Stomach (tissue), 9 donors: ENCODE measurements around the gene ITIH1. TPM values are rescaled to one million over a fixed set of nuclear protein-coding genes. Genes with fewer than 3 reads are reported as not detected.

Source experiments
- DNase-seq, 2 donors: peaks; one replicate each; pipeline versions ENCODE4 v3.0.0 to v3.0.0-alpha.2; 2013 to 2019
- H3K27ac ChIP-seq, 5 donors: fragments of 200-600 bp in 4 of 5; sonication (generic) in 4 of 5; one replicate each; pipeline ENCODE4 v1.5.1; 2013 to 2019; ENCODE audit warnings: mild to moderate bottlenecking in 1 of 5, moderate library complexity in 1 of 5
- H3K27me3 ChIP-seq, 3 donors: fragments of 200-600 bp; sonication (generic); one replicate each; pipeline ENCODE4 v1.5.1; 2017 to 2019; ENCODE audit warnings: mixed run types in 1 of 3
- H3K36me3 ChIP-seq, 4 donors: fragments of 200-600 bp; sonication (generic); 1 replicate in 3 of 4; 2 replicates in 1 of 4; pipeline ENCODE4 v1.5.1; 2016 to 2019
- H3K4me1 ChIP-seq, 4 donors: fragments of 200-600 bp; sonication (generic); one replicate each; pipeline ENCODE4 v1.5.1; 2016 to 2019
- H3K4me3 ChIP-seq, 4 donors: fragments of 200-600 bp; sonication (generic) in 3 of 4; one replicate each; pipeline ENCODE4 v1.5.1; 2016 to 2019; ENCODE audit warnings: mild to moderate bottlenecking in 1 of 4
- H3K9me3 ChIP-seq, 4 donors: fragments of 200-600 bp; sonication (generic); one replicate each; pipeline ENCODE4 v1.5.1; 2016 to 2019
- EP300 ChIP-seq: sonication (generic); formaldehyde crosslinking; IDR thresholded peaks from one replicate; pipeline ENCODE4 v1.6.1; 2017; ENCODE audit warnings: antibody characterized with exemption
- POLR2A ChIP-seq, 4 donors: fragments of 450-650 bp; IDR thresholded peaks; one replicate each; pipeline ENCODE4 v1.6.1; 2016; ENCODE audit warnings: antibody characterized with exemption in 4 of 4, control low read depth in 2 of 4, mild to moderate bottlenecking in 1 of 4, moderate library complexity in 1 of 4
- POLR2AphosphoS5 ChIP-seq, 3 donors: sonication (generic); formaldehyde crosslinking; IDR thresholded peaks; one replicate each; pipeline ENCODE4 v1.6.1; 2016; ENCODE audit warnings: antibody characterized with exemption in 3 of 3
- WGBS, 5 donors: extraction: QIAGEN DNeasy Blood & Tissue Kit in 3 of 5; methylation state at CpG; one replicate each; pipeline versions ENCODE4 v1.1.5 to v1.1.7; 2013 to 2018; 5-methylcytosine and 5-hydroxymethylcytosine counted together
- intact Hi-C: fragments of 100-400 bp; cut with DNase I; formaldehyde crosslinking; loops from one replicate; pipeline ENCODE4 v1.15.1; 2023; ENCODE audit warnings: low total_unique reads
- polyA plus RNA-seq, 3 donors: library from polyadenylated mRNA; stranded (reverse); fragments of 200-250 nt; gene quantifications; one replicate each; pipeline ENCODE4 v1.2.3, GENCODE V29; 2013
- total RNA-seq, 5 donors: library from RNA; depleted of rRNA; stranded (reverse); fragments of >200 nt; gene quantifications; one replicate each; pipeline versions ENCODE4 v1.1.0 to v1.2.3, GENCODE V29; 2014 to 2016
- TF ChIP-seq, protein P1 (sequence below), 7 experiments: fragments of 450-650 bp in 4 of 7; fragments of 200-600 bp in 3 of 7; sonication (generic) in 3 of 7; IDR thresholded peaks; one replicate each; pipeline ENCODE4 v1.5.1; 2016 to 2019; ENCODE audit warnings: antibody characterized with exemption in 7 of 7, control low read depth in 2 of 7, mild to moderate bottlenecking in 1 of 7
- donor health status: healthy with polysubstance abuse.
- donor health status: Bipolar disorder and iron deficiency.
- donor health status: healthy.

Gene ITIH1
- total and polyA plus RNA-seq, 8 donors, result 1.9 TPM; not detected in 7

DNA sequence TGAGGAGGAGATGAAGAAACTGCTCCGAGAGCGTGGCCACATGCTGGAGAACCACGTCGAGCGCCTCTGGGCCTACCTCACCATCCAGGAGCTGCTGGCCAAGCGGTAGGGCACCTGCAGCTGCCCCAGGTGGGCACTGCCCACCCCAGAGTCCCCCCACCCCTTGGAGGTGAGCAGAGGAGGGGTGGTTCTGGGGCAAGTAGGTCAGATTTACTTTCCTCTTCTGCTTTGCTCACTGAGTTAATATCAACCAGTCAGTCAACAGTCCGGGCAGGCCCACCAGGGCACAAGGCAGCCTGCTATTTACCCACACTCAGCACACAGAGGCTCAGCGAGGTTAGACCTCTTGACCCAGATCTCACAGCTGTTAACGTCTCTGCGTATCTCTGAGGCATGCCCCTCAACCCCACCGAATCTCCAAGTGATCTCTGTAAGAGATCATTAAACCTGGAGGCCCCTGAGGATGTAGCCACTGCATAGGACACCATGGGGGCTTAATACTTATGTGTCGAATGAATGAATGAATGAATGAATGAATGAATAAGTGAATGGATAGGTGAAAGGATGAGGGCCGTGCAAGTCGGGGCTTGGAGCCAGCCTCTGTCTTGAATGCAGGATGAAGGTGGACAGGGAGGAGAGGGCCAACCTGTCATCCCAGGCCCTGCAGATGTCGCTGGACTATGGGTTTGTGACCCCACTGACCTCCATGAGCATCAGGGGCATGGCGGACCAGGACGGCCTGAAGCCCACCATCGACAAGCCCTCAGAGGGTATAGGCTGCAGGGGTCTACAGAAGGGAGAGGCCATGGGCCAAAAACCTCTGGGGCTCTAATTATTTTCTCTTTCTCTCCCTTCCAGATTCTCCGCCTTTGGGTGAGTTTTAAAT lies 9.2 kb downstream of the ITIH1 start:
- H3K4me3 ChIP-seq, result no peak overlapping the region
- TF ChIP-seq, protein P1, sequence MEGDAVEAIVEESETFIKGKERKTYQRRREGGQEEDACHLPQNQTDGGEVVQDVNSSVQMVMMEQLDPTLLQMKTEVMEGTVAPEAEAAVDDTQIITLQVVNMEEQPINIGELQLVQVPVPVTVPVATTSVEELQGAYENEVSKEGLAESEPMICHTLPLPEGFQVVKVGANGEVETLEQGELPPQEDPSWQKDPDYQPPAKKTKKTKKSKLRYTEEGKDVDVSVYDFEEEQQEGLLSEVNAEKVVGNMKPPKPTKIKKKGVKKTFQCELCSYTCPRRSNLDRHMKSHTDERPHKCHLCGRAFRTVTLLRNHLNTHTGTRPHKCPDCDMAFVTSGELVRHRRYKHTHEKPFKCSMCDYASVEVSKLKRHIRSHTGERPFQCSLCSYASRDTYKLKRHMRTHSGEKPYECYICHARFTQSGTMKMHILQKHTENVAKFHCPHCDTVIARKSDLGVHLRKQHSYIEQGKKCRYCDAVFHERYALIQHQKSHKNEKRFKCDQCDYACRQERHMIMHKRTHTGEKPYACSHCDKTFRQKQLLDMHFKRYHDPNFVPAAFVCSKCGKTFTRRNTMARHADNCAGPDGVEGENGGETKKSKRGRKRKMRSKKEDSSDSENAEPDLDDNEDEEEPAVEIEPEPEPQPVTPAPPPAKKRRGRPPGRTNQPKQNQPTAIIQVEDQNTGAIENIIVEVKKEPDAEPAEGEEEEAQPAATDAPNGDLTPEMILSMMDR (IDR thresholded peaks at IDR 0.05), result no peak
- no peak for TF ChIP-seq EP300
- TF ChIP-seq POLR2AphosphoS5 (IDR thresholded peaks at IDR 0.05), result no peak
- no peak for TF ChIP-seq POLR2A (IDR thresholded peaks at IDR 0.05)
- intact Hi-C loops, result no loop called here
- H3K27ac ChIP-seq, result no peak overlapping the region
- H3K4me1 ChIP-seq, result no peaks in the 10 kb centered on the region
- WGBS, 5 donors, result 66 to 78% (median 73%) methylated on average over 19 of the region's 19 CpGs
- DNase-seq, result no peak
- H3K27me3 ChIP-seq, result no peaks in the 10 kb centered on the region
- H3K9me3 ChIP-seq, result no peaks in the 10 kb centered on the region
- H3K36me3 ChIP-seq, result no peaks in the 10 kb centered on the region

DNA sequence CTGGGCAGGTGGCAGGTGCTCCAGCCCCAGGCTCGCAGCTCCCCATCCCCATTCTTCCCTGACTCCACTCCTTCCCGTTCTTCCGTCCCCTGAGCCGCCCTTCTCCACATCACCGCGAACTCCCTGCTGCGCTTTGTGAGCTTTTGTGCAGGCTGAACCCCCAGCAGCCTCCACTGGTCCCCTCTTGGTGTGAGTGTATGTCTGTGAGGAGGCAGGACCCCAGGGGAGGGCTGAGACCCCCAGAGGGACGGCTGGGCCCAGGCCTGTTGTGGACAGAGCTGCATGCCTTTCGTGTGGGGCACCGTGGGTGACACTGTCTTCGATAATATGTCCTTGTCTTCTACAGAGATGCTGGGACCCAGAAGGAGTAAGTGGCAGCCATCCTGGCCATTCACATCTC lies 9.8 kb downstream of the ITIH1 start:
- intact Hi-C loops, result no loop called here
- no peak for TF ChIP-seq POLR2A (IDR thresholded peaks at IDR 0.05)
- TF ChIP-seq EP300, result no peak
- TF ChIP-seq, protein P1 (IDR thresholded peaks at IDR 0.05), result no peak
- no peak for TF ChIP-seq POLR2AphosphoS5 (IDR thresholded peaks at IDR 0.05)
- Histone ChIP-seq H3K4me3 (no peak overlapping the region), H3K27ac (no peak overlapping the region), H3K27me3 (no peaks in the 10 kb centered on the region), H3K36me3 (no peaks in the 10 kb centered on the region), H3K4me1 (no peaks in the 10 kb centered on the region), H3K9me3 (no peaks in the 10 kb centered on the region)
- 80 to 87% (median 84%) methylated on average over 11 of the region's 11 CpGs for WGBS, 5 donors
- no peak for DNase-seq

DNA sequence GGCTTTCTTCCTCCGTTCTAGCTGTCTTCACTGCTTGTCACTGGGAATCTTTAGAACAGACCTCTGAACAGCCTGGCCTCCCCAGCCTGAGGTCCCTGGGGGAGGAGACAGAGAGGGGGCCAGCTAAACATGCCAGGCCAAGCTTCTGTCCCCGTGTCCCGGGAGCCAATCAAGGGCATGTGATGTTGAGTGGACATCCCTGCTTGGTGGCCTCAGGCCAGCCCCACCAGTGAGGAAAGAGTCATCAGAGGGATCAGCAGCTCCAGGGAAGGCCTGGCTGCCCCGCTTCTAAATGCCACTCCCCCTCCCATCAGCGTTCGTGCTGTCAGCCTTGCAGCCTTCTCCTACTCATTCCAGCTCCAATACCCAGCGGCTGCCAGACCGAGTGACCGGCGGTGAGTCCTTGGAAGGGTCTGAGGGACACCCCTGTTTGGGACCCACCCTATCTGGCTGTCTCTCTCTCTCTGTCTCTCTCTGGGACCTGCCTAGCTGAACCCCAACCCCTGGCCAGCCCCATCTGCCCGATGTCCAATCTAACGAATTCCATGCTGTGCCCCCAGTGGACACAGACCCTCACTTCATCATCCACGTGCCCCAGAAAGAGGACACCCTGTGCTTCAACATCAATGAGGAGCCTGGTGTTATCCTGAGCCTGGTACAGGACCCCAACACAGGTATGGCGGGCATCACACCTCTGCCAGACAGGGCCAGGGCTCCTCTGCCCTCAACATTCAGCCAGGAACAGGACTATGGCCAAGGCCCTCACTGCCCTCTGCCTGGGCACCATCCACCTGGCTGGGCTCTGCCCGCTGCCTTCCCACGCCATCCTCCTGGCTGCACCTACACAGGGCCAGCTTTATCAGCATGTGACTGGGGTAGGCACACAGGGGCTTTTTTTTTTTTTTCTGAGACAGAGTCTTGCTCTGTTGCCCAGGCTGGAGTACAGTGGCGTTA lies 10.6 kb downstream of the ITIH1 start:
- Histone ChIP-seq H3K36me3 (no peaks in the 10 kb centered on the region), H3K4me1 (no peaks in the 10 kb centered on the region), H3K27ac (no peak overlapping the region), H3K27me3 (no peaks in the 10 kb centered on the region), H3K9me3 (no peaks in the 10 kb centered on the region), H3K4me3 (no peak overlapping the region)
- intact Hi-C loops, result no loop called here
- no peak for DNase-seq
- TF ChIP-seq, protein P1 (IDR thresholded peaks at IDR 0.05), result no peak
- TF ChIP-seq EP300, result no peak
- no peak for TF ChIP-seq POLR2AphosphoS5 (IDR thresholded peaks at IDR 0.05)
- no peak for TF ChIP-seq POLR2A (IDR thresholded peaks at IDR 0.05)
- 69 to 77% (median 73%) methylated on average over 12 to 17 of the region's 17 CpGs for WGBS, 5 donors
